Nephron progenitor cell (in vitro differentiated cells): Measurements from ENCODE around the gene OR5A2.
A peak's percentile ranks its signal among the peaks of the same experiment; 100 is the strongest.
"Not testable (repeated sequence)": the region's sequence is repeated elsewhere in the genome, so short reads cannot be mapped to it uniquely, and the experiment has no call there.

Experiments
- DNase-seq: peaks from one replicate; pipeline ENCODE4 v3.0.0; 2021
- H3K27ac Mint-ChIP-seq: 2 replicates; pipeline ENCODE4 v1.8.0; 2021; ENCODE audit warnings: mild to moderate bottlenecking, moderate library complexity, mixed read lengths
- H3K27me3 Mint-ChIP-seq: 2 replicates; pipeline ENCODE4 v1.8.0; 2021; ENCODE audit warnings: mild to moderate bottlenecking, low read depth, mixed read lengths; ENCODE audit not compliant: poor library complexity
- H3K36me3 Mint-ChIP-seq: 2 replicates; pipeline ENCODE4 v1.8.0; 2021; ENCODE audit warnings: low read depth, mixed read lengths
- H3K4me1 Mint-ChIP-seq: 2 replicates; pipeline ENCODE4 v1.8.0; 2021; ENCODE audit warnings: mixed read lengths
- H3K4me3 Mint-ChIP-seq: 2 replicates; pipeline ENCODE4 v1.8.0; 2021; ENCODE audit warnings: mild to moderate bottlenecking, moderate library complexity, mixed read lengths
- H3K9me3 Mint-ChIP-seq: 2 replicates; pipeline ENCODE4 v1.8.0; 2021; ENCODE audit warnings: mild to moderate bottlenecking, moderate library complexity, mixed read lengths
- TF ChIP-seq, protein P1 (sequence below): fragments of 200-600 bp; sonication (generic); IDR thresholded peaks from 2 replicates; pipeline ENCODE4 v1.5.0; 2021; ENCODE audit warnings: antibody characterized with exemption

OR5A2 gene

DNA sequence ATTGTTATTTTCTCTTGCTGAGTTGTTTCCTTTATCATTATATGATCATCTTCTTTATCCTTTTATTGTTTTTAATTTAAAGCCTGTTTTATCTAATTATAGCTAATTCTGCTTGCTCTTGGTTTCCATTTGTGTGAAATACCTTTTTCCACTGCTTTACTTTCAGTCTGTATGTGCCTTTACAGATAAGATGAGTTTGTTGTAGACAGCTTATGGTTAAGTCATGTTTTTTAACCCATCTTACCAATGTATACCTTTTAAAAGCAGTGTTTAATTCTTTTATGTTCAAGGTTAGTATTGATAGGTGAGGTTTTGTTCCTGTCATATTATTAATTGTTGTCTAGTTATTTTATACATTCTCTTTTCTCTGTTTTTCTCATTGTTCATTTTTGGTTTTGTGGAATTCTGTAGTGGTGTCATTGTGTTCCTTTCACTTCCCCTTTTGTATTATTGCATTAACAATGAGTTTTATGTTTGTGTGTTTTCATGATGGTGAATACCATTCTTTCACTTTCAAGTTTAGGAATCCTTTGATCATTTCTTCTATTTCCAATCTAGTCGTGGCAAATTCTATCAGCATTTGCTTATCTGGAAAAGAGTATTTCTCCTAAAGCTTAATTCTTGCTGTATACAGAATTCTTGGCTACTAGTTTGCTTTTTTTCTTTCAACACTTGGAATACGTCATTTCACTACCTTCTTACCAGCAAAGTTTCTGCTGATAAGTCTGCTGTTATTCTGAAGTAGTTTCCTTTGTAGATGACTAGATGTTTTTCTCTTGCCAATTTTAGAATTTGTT is 45.8 kb downstream of the OR5A2 start:
- H3K9me3 Mint-ChIP-seq = peaks cover 15% of the 10 kb centered on the region
- DNase-seq = no peak
- no peak overlapping the region for H3K27ac Mint-ChIP-seq
- H3K4me3 Mint-ChIP-seq = no peak overlapping the region
- TF ChIP-seq, protein P1, sequence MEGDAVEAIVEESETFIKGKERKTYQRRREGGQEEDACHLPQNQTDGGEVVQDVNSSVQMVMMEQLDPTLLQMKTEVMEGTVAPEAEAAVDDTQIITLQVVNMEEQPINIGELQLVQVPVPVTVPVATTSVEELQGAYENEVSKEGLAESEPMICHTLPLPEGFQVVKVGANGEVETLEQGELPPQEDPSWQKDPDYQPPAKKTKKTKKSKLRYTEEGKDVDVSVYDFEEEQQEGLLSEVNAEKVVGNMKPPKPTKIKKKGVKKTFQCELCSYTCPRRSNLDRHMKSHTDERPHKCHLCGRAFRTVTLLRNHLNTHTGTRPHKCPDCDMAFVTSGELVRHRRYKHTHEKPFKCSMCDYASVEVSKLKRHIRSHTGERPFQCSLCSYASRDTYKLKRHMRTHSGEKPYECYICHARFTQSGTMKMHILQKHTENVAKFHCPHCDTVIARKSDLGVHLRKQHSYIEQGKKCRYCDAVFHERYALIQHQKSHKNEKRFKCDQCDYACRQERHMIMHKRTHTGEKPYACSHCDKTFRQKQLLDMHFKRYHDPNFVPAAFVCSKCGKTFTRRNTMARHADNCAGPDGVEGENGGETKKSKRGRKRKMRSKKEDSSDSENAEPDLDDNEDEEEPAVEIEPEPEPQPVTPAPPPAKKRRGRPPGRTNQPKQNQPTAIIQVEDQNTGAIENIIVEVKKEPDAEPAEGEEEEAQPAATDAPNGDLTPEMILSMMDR = no peak
- H3K27me3 Mint-ChIP-seq = no peaks in the 10 kb centered on the region
- H3K36me3 Mint-ChIP-seq = no peaks in the 10 kb centered on the region
- no peaks in the 10 kb centered on the region for H3K4me1 Mint-ChIP-seq

DNA sequence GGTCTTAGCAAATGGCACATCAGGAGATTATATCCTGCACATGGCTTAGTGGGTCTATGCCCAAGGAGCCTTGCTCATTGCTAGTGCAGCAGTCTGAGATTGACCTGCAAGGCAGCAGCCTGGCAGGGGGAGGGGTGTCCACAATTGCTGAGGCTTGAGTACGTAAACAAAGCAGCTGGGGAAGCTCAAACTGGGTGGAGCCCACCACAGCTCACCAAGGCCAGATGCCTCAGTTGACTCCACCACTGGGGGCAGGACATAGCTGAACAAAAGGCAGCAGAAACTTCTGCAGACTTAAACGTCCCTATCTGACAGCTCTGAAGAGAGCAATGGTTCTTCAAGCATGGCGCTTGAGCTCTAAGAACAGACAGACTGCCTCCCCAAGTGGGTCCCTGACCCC is 53.9 kb downstream of the OR5A2 start:
- not testable (repeated sequence) for H3K27me3 Mint-ChIP-seq, H3K27ac Mint-ChIP-seq, H3K4me1 Mint-ChIP-seq, DNase-seq, H3K4me3 Mint-ChIP-seq, H3K36me3 Mint-ChIP-seq
- H3K9me3 Mint-ChIP-seq = peaks cover 37% of the 10 kb centered on the region

DNA sequence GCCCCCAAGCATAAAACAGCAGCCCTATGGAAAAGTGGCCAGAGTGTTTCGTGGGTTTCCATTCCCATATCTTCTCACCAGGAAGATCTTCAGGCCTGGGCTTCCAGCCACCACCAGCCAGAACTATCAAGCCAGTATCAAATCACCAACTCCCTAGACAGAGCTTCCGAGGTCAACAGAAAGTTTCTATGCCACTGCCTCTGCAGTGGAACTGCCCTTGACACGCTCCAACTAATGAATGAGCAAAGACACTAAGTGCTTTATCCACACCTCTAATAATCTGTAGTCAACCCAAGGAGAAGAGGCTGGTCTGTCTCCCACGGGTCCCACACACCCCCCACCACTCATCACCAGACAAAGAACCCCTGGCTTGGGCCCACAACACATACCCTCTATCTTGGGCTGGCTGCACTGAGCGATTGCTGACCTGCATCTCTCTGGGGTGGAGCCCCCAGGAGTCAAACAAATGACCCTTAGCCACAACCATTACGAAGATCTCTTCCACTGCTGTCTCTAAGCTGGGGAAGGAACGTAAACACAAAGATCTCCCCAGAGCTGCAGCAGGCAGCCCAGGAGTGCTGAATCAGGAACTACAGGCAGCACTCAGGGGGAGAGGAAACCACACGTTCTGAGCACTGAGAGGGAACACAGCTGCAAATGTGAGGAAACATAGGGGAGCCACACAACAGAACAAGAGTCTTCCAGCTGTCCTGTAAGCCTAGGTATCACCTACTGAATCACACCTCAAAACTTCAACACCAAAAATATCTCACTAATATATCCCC is 57.8 kb downstream of the OR5A2 start:
- Mint-ChIP-seq H3K4me3 (no peak overlapping the region), H3K27me3 (peaks cover under 1% of the 10 kb centered on the region), H3K36me3 (no peaks in the 10 kb centered on the region), H3K27ac (peak overlapping the region; percentile 90), H3K9me3 (peaks cover 31% of the 10 kb centered on the region), H3K4me1 (peaks cover 4% of the 10 kb centered on the region)
- no peak for DNase-seq
- TF ChIP-seq, protein P1 = no peak
